NB4 (cell line): ENCODE results near the gene FAM228A.

Experiments used
- POLR2A ChIP-seq: IDR thresholded peaks from 2 replicates; pipeline ENCODE4 v1.6.1; 2011; ENCODE audit warnings: mild to moderate bottlenecking; ENCODE audit not compliant: insufficient read length; ENCODE audit errors: extremely low read depth
- TF ChIP-seq, protein P1 (sequence below): IDR thresholded peaks from one replicate; pipeline ENCODE4 v1.5.1; 2012; ENCODE audit warnings: low read depth, low read length

DNA sequence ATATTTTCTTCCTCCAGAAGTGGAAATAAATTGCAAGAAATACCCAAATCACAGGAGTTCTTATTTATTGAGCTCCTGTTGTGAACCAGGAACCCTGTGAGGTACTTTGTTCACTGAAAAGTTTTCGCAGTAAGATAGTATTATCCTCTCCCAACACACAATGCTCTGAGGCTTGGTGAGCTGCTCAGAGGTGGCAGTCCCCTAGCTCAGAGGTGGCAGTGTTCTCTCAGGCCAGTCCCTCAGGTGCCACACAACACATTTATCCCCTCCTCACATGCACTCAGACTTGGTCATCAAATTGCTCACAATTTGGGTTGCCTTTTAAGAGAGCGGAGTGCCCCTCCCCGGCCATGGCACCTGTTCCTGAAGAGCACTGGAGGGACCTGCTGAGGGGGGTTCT, 25.9 kb downstream of the FAM228A start:
- TF ChIP-seq, protein P1, sequence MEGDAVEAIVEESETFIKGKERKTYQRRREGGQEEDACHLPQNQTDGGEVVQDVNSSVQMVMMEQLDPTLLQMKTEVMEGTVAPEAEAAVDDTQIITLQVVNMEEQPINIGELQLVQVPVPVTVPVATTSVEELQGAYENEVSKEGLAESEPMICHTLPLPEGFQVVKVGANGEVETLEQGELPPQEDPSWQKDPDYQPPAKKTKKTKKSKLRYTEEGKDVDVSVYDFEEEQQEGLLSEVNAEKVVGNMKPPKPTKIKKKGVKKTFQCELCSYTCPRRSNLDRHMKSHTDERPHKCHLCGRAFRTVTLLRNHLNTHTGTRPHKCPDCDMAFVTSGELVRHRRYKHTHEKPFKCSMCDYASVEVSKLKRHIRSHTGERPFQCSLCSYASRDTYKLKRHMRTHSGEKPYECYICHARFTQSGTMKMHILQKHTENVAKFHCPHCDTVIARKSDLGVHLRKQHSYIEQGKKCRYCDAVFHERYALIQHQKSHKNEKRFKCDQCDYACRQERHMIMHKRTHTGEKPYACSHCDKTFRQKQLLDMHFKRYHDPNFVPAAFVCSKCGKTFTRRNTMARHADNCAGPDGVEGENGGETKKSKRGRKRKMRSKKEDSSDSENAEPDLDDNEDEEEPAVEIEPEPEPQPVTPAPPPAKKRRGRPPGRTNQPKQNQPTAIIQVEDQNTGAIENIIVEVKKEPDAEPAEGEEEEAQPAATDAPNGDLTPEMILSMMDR: no peak
- no peak for TF ChIP-seq POLR2A
